AG09309 (cell line): ENCODE data around the gene MYO3B.

ENCODE experiments used
- DNase-seq: peaks from one replicate; pipeline ENCODE4 v3.0.0-alpha.2; 2010; ENCODE audit warnings: low read depth
- H3K4me3 ChIP-seq: 2 replicates; pipeline ENCODE4 v1.5.1; 2011; ENCODE audit warnings: mild to moderate bottlenecking, low read depth, low read length, moderate library complexity; ENCODE audit not compliant: control insufficient read depth
- CTCF ChIP-seq: IDR thresholded peaks from 2 replicates; pipeline ENCODE4 v1.5.1; 2011; ENCODE audit warnings: mild to moderate bottlenecking, low read depth, low read length, inconsistent platforms; ENCODE audit not compliant: insufficient read depth, control insufficient read depth; ENCODE audit errors: missing control alignments

Gene MYO3B

GRCh38 chr2:170177950-170178781 is at the start of gene MYO3B:
Gene MYO3B, plus strand, starts transcription at chr2:170178147. Its CDS starts 141 bp downstream, at chr2:170178288.
- TF ChIP-seq CTCF, result no peak
- peak; percentile 46 for DNase-seq
- no peak within 1 kb of the TSS for H3K4me3 ChIP-seq

GRCh38 chr2:170139276-170139967 is 38.5 kb upstream of the MYO3B start:
- no peak for DNase-seq
- no peak overlapping the region for H3K4me3 ChIP-seq
- TF ChIP-seq CTCF, result no peak

GRCh38 chr2:170140561-170140960 is 37.4 kb upstream of the MYO3B start:
- H3K4me3 ChIP-seq, result no peak overlapping the region
- no peak for TF ChIP-seq CTCF
- DNase-seq, result no peak

- DNase-seq, result no peak
- no peak overlapping the region for H3K4me3 ChIP-seq
- TF ChIP-seq CTCF, result no peak
Measured at GRCh38 chr2:170141865-170142264, 36.1 kb upstream of the MYO3B start.

GRCh38 chr2:170142502-170142901 is 35.4 kb upstream of the MYO3B start:
- no peak overlapping the region for H3K4me3 ChIP-seq
- no peak for DNase-seq

GRCh38 chr2:170143045-170143717 is 34.8 kb upstream of the MYO3B start:
- no peak for DNase-seq
- no peak for TF ChIP-seq CTCF
- no peak overlapping the region for H3K4me3 ChIP-seq

More at GRCh38 chr2:170142502-170142901, 35.4 kb upstream of the MYO3B start:
- no peak for TF ChIP-seq CTCF
